ENCODE data around the gene NFATC1. TPM values are rescaled to one million over a fixed set of nuclear protein-coding genes. Genes with fewer than 3 reads are reported as not detected.
A peak's percentile ranks its signal among the peaks of the same experiment; 100 is the strongest.

The NFATC1 gene
- total RNA-seq, 1 donor from 2014 or later, result 6.1 TPM

DNA sequence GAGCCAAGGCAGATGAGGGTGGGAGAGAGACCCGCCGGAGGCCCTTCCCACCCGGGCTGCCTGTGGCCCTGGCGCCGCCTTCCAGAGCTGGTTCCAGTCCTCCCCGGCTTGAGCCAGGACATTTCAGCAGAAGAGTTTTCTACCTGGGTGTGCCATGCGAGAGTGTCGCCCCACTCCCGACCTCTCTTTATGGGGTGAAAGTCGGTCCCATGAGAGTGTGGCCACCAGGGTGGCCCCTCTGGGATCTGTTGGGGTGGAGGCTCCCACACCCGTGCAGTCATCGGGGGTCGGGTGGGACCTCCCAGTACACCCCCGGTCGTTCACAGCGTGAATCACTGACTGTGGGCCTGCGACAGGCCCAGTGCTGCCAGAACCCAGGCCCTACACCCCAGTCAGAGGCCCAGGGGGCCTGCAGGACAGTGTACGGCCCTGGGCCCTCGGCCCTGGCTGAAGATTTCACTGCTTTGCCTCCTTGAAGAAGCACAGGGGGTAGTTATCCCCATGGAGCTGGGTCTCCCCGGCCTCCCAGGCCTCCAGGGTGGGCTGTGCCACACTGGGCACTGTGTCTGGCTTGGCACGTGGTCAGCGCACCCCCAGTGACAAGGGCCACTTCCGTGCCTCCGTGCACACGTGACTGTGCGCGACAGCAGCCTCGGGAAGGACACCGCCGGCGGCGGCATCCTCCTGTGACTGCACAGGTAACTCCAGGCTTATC is 5.9 kb downstream of the NFATC1 start:
- TF ChIP-seq, protein P1, sequence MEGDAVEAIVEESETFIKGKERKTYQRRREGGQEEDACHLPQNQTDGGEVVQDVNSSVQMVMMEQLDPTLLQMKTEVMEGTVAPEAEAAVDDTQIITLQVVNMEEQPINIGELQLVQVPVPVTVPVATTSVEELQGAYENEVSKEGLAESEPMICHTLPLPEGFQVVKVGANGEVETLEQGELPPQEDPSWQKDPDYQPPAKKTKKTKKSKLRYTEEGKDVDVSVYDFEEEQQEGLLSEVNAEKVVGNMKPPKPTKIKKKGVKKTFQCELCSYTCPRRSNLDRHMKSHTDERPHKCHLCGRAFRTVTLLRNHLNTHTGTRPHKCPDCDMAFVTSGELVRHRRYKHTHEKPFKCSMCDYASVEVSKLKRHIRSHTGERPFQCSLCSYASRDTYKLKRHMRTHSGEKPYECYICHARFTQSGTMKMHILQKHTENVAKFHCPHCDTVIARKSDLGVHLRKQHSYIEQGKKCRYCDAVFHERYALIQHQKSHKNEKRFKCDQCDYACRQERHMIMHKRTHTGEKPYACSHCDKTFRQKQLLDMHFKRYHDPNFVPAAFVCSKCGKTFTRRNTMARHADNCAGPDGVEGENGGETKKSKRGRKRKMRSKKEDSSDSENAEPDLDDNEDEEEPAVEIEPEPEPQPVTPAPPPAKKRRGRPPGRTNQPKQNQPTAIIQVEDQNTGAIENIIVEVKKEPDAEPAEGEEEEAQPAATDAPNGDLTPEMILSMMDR (conservative IDR thresholded peaks at IDR 0.05), result no peak
- peak overlapping the region; percentile 55 for H3K27ac Mint-ChIP-seq

GRCh38 chr18:79402209-79402576 is 6.5 kb downstream of the NFATC1 start:
- TF ChIP-seq, protein P1 (conservative IDR thresholded peaks at IDR 0.05), result no peak
- peak overlapping the region; percentile 57 for H3K4me3 Mint-ChIP-seq
- H3K27ac Mint-ChIP-seq, result peak overlapping the region; percentile 57
- peaks cover 5% of the 10 kb centered on the region for H3K36me3 Mint-ChIP-seq
- H3K9me3 Mint-ChIP-seq, result peaks cover 4% of the 10 kb centered on the region
- no peak for DNase-seq (ENCODE audit: extremely low spot score, unreplicated experiment)
- peaks cover 38% of the 10 kb centered on the region for H3K27me3 Mint-ChIP-seq
- H3K4me1 Mint-ChIP-seq (ENCODE audit: unreplicated experiment), result peaks cover 30% of the 10 kb centered on the region

More for the DNA sequence above, 5.9 kb downstream of the NFATC1 start:
- H3K4me3 Mint-ChIP-seq, result peak overlapping the region; percentile 82
- no peak for DNase-seq (ENCODE audit: extremely low spot score, unreplicated experiment)
- H3K4me1 Mint-ChIP-seq (ENCODE audit: unreplicated experiment), result peaks cover 30% of the 10 kb centered on the region
- peaks cover 5% of the 10 kb centered on the region for H3K36me3 Mint-ChIP-seq
- peaks cover 4% of the 10 kb centered on the region for H3K9me3 Mint-ChIP-seq
- peaks cover 42% of the 10 kb centered on the region for H3K27me3 Mint-ChIP-seq

DNA sequence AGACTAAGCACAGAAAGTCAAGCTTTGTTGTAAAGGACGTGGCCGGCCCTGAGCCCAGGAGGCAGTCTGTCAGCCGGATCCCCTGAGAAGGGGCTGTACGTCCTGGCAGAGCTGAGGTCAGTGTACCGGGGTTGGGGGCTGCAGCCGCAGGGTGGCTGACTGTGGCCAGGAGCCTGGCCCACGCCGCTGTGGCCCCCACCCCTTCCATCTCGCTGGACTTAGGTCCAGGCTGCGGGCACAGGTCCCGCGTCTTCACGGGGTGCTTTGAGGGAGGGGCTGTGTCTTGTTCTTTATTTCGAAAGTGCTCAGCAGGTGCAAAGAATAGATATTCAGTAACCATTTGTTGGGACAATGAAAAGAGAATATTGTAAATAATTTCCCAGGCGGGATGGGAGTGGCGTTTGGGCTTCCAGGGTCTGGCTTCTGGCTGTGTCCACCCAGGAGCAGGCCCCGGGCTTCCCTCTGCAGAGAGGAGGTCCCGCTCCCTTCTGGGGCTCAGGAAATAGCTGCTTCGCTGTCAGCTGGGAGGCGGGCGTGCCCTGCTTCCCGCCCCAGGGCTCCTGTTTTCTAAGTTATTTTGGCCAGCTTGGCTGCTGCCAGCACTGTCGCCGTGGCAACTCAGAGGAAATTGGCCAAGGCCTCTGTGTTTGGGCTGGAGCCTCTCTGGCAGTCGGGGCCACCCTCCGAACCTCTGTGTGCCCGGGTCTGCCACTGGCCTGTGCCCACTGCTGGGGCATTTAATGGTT is 7.4 kb downstream of the NFATC1 start:
- H3K27me3 Mint-ChIP-seq, result peaks cover 29% of the 10 kb centered on the region
- peaks cover 35% of the 10 kb centered on the region for H3K4me1 Mint-ChIP-seq (ENCODE audit: unreplicated experiment)
- peaks cover 5% of the 10 kb centered on the region for H3K36me3 Mint-ChIP-seq
- TF ChIP-seq, protein P1 (conservative IDR thresholded peaks at IDR 0.05), result no peak
- H3K9me3 Mint-ChIP-seq, result peaks cover 4% of the 10 kb centered on the region
- H3K4me3 Mint-ChIP-seq, result peak overlapping the region; percentile 57
- no peak for DNase-seq (ENCODE audit: extremely low spot score, unreplicated experiment)
- H3K27ac Mint-ChIP-seq, result peak overlapping the region; percentile 59

DNA sequence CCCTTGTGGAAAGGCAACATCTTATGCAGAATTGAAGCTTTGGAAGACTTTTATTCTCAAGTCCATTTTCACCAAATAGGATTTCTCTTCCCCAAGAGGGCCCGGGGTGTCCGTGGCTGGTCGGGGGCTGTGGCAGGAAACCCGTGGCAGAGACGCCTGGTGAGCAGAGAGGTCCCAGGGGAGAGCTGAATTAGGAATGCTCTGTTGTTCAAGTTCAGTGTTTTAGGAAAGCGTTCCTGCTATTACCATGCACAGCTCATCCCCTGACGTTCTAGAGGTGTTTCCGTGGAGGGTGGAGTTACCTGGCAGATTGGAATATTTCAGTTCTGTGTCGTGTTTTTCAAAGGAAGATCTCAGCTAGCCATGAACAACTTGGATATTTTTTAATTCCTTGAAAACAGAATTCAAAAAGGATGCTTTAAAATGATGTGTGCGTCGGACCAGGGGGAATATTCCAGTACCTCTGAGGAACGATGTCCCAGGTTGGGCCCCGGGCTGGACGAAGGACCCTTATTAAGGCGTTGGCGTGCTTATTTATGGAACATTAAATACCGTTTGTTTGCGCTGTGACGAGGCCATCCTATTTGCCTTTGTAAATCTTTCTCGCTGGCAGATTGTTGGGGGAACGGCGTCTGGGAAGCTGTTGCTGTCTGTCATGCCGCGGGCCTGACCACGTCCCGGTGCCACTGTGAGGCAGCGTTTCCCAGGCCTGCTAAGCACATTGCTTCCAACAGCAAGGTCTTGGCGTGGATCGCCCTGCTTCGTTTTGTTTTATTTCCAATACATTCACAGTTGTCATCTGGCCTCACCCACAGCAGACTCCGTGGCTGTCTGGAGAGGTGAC is 8.2 kb downstream of the NFATC1 start:
- Mint-ChIP-seq H3K4me3 (peak overlapping the region; percentile 10), H3K27me3 (peaks cover 21% of the 10 kb centered on the region), H3K4me1 (ENCODE audit: unreplicated experiment) (peaks cover 33% of the 10 kb centered on the region), H3K36me3 (peaks cover 5% of the 10 kb centered on the region), H3K27ac (peak overlapping the region; percentile 59), H3K9me3 (peaks cover 4% of the 10 kb centered on the region)
- TF ChIP-seq, protein P1 (conservative IDR thresholded peaks at IDR 0.05), result no peak
- DNase-seq (ENCODE audit: extremely low spot score, unreplicated experiment), result no peak

GRCh38 chr18:79404567-79404910 is 8.8 kb downstream of the NFATC1 start:
- Mint-ChIP-seq H3K9me3 (peaks cover 4% of the 10 kb centered on the region), H3K27me3 (peaks cover 17% of the 10 kb centered on the region), H3K36me3 (peaks cover 5% of the 10 kb centered on the region), H3K4me1 (ENCODE audit: unreplicated experiment) (peaks cover 31% of the 10 kb centered on the region), H3K4me3 (peak overlapping the region; percentile 10), H3K27ac (peak overlapping the region; percentile 59)
- TF ChIP-seq, protein P1 (conservative IDR thresholded peaks at IDR 0.05), result no peak
- no peak for DNase-seq (ENCODE audit: extremely low spot score, unreplicated experiment)

Measured in type B pancreatic cell (in vitro differentiated cells).